Stimulated activated CD4-positive, alpha-beta T cell treated with anti-CD3 and anti-CD28 coated beads, Interleukin-4, amount 100 ng/mL, for 1 hour (primary cell): ENCODE results near the gene DEGS2.
"Not testable (repeated sequence)": the region's sequence is repeated elsewhere in the genome, so short reads cannot be mapped to it uniquely, and the experiment has no call there.

ENCODE experiments used
- DNase-seq: peaks from one replicate; pipeline ENCODE4 v3.0.0-alpha.2; 2020

The DEGS2 gene

DNA sequence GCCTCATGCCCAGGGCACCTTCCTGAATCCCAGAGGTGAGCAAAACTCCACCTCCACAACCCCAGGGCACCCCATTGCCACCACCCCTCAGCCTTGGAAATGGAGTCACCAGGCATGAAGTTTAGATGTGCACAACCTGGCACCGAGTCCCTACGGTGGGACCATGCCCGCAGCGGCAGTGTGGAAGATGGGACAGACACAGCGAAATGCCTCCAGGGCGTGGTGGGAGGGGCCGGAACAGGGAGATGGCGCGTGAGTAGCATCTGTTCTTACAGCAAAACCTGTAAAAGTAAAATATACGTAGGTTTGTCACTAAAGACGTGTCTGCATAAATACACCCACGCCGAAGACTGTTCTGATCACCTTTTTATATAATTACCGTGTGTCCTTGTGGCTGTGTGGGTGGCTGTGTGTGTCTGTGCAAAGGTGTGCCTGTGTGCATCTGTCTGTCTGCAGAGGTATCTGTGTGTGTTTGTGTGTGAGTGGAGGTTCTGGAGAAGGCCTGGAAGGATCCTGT is 17.4 kb upstream of the DEGS2 start:
- DNase-seq: no peak

DNA sequence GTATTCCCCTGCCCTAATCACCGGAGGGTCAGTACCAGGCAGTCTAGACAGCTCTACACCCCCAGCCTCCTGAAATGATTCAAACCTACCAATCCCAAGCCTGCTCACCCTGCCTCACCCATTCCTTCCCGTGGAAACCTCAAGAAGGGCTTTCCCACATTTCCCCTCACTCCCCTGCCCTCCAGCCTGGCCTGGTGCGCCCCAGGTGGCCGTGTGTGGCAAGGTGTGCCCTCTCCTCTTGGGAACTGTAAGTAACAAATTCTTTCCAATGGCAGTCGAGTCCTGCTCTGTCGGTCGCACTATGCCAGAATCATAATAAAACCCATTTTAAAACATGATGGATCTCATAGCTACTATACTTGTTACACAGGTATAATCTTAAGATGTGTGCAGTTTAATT is 13.9 kb upstream of the DEGS2 start:
- no peak for DNase-seq

DNA sequence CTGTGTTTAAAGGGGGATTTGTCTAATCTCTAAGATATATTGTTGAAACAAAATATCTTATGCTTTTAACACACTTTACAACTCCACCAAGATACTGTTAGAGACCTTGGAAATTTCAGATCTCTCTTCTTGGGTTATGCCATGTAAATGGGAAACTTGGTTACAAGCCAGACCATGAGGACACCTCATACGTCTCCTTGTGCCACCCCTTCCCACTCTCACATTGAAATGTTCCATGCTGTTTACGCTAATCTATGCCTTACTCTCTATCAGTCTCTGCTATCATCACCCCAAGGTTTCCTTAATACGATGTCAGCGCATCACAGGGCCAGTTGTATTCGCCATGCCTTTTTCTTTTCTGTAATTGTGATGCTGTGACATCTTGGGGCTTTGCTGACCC is 13.4 kb upstream of the DEGS2 start:
- DNase-seq: no peak

DNA sequence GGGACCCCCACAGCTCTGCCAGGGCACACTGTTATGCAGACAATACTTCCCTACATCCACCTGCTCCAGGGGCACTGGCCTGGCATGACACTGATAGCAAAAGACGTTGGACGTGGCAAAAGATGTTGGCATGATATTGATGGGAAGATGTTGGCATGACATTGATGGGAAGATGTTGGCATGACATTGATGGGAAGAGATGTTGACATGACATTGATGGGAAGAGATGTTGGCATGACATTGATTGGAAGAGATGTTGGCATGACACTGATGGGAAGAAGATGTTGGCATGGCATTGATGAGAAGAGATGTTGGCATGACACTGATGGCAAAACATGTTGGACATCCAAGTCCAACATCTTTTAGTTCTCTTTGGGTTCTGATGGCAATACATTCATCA is 11.4 kb upstream of the DEGS2 start:
- DNase-seq: no peak

DNA sequence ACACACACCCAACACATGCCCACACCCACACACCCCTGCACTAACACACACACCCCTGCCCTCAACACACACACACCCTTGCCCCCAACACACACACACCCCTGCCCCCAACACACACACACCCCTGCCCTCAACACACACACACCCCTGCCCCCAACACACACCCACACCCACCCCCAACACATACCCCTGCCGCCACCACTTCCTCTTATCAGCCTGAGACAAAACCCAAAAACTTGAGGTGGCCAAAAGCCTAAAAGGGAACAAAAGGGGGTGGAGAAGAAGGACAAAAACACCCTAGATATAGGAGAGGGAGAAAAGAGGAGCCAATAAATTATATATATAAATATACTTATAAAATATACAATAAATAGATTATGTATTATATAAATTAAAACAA is 9.1 kb upstream of the DEGS2 start:
- no peak for DNase-seq

DNA sequence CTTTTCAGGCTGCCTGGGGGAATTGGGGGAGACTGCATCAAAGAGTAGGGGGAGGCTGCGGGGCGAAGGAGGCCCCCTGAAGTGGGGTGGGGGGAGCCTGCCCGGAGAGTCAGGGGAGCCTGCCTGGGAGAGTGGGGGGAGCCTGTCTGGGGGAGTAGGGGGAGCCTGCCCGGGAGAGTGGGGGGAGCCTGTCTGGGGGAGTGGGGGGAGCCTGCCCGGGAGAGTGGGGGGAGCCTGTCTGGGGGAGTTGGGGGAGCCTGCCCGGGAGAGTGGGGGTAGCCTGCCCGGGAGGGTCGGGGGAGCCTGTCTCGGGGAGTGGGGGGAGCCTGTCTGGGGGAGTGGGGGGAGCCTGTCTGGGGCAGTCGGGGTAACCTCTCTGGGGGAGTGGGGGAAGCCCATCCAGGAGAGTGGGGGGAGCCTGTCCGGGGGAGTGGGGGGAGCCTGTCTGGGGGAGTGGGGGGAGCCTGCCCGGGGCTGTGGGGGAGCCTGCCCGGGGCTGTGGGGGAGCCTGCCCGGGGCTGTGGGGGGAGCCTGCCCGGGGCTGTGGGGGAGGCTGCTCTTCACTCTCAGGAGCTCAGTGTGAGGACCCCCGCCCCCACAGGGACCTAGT is 6.5 kb upstream of the DEGS2 start:
- no peak for DNase-seq

DNA sequence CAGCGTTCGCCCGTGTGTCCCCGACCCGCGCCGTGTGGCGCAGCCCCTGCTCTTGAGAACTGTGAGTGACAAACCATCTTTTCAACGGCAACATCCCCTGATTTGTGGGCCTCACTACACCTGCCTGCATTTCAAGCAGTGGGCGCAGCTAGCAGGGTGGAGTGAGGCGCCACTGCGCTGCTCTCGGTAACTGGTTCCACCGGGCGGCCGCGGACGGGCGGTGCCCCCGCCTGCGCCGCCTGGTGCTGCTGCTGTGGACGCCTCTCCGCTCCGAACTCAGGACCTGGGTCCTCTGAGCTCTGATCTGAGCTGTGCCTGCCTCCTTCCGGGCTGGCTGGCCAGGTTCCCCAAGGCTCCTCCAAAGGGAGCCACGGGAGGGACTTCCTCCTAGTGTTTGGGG is 5.9 kb upstream of the DEGS2 start:
- no peak for DNase-seq

DNA sequence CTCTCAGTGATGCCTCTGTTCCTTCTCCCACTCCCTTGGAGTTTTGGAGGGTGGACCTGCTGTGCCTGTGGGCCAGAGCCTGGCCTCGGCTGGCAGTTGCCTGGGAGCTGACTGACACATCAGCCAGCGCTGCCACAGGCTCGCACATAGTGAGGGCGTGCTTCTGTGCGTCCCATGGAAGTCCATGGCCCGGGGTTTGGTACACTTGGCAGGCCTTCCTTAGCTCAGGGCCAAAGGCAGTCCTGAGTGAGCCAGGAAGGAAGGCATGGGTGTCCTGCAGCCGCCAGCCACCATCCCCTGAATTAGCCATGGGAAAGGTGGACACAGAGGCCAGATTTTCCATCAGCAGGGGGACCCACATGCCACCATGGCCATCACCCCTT is 1.1 kb upstream of the DEGS2 start:
- DNase-seq: no peak

DNA sequence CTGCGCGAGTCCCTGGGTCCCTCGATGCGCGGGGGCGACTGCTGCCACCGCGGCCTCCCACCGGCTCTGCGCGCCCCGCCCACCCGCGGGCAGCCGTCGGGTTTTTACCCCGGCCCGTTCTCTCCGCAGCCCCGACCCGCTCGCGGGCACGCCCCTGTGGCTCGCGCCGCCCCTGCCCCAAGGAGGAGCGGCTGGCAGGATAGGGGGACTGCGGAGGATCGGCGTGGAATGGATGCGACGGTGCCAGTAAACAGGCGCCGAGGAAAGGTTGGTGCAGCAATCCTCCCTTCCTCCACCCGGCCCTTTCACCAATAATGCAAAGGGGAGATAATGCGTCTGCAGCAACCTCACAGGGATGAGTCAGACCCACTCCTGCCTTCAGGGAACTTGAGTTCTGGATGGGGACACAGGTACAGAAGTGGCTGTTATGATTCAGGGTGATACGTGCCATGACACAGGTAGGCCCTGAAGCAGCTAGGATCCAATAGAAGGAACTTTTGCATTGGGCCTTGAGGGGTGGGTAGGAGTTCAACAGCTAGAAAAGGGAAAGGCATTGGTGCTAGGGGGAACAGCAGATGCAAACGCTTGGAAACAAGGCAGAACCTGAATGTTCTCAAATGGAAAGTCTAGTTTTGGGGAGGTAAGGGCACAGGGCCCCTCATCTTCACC is 554 bp upstream of the DEGS2 start:
- DNase-seq: no peak

DNA sequence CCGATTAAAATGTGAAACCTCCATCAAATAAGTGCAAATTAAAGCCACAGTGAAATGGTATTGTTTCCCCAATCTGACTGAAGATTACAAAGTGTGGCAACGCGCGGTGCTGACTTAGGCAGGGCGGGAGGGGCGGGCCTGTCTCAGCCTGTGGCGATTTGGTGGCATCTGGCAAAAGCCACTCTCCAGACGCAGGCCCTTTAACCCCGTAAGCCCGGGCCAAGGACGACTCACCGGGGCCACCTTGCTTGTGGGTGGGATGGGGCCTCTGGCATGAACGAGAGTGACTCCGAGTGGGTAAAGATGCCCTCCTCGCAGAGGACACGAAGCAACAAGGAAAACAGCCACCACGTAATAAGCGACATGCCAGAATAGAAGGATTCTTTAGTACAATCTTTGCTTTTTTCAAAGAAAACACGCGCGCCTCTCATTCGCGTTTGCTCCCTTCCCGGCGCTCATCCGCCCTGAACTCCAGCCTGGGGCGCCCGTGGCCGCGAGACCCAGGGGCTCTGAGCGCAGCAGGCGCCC is 815 bp downstream of the DEGS2 start:
- no peak for DNase-seq

DNA sequence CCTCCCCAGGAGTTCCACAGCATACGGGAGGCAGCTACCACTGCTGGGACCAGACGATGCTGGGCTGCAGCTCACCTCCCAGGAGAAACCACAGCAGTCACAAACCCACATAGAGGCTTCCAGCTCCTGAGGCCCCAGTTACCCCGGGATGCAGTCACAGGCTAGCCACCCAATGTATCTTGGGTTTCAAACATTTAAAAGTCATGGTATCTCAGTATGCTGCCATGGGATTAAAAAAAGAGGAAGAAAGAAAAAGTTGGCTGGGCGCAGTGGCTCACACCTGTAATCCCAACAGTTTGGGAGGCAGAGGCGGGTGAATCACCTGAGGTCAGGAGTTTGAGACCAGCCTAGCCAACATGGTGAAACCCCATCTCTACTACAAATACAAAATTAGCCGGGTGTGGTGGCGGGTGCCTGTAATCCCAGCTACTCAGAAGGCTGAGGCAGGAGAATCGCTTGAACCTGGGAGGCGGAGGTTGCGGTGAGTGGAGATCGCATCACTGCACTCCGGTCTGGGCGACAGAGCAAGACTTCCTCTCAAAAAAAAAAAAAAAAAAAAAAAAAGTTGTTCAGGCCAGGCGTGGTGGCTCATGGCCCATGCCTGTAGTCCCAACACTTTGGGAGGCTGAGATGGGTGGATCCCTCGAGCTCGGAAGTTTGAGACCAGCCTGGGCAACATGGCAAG is 1.8 kb downstream of the DEGS2 start:
- not testable (repeated sequence) for DNase-seq

DNA sequence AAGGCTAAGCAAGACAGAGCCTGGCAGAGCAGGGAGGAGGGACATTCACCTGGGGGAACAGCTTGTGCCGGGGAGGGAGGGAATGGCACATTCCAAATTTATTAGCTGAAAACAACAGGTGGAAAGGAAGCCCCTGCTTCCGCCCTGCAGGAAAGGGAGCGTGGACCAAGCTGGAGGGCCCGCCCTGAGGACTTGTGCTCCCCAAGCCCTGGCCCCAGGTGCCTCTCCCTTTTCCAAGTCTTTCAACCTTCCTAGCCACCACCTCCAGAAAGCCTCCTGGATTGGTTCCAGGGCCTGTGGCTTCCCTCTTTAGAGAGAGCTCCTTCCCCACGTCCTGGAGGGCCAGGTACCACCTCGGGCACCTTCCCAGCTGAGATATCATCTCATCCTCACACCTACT is 2.7 kb downstream of the DEGS2 start:
- DNase-seq: no peak

DNA sequence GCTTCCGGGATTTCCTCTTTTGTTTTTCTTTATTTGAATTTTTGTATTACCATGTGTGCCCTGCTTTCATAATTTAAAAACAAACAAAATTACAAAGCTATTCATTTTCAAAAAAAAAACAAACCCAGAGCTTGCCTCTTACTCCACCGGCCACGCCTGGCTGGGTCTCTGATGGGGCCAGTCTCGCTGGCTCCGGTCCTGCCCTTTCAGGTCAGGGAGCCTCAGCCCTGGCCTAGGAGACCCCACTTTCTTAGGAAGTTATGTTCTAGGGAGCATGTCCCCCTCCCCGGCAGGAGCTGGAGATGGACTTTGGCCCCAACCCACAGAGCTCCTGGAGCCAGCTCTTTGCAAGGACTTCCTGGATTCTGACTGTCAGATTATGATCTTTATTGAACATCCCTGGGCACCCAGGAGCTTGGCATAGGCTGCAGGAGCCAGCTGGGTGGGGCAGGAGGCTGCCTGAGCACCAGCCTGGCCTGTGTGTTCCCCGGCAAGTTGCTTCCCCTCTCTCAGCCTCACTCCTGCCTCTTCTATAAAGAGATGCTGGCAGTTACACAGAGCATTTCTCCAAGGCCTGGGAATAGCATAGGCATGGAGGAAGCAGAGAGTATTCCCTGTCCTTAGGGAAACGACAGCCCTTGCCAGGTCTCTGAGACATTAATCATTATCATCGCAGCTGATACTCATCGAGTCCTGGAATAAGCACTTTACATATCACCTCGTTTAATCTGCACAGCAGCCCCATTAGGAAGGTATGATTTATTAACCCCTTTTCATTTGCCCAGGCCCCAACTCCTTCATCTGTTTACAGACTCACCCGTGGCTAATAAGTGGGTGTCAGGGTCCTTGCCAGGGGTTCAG is 3.5 kb downstream of the DEGS2 start:
- no peak for DNase-seq

DNA sequence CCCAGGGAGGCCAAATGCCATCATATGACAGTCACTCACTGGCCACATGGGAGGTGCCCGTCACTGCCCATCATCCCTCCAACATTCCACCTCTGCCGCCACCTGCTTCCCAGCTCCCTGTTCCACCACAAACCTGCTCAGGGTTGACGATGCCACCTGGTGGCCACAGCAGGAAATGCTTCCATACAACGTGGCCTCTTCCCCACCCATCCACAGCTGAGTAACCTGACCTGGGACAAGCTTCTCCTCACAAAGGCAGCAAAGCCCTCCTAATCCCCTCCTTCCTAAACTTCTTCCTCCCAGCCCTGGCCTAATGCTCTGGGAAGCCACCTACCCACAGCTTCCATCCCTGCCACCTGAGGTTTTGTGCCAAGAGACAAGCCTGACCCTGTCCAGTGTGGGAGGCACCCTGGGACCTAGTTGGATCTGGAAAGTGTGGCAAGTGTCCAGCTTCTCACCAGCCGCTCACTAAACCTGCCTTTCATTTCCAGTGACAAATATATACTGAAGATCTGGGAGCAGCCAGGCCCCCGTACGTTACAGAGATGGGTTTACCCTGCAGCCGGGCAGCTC is 4.3 kb downstream of the DEGS2 start:
- DNase-seq: no peak

DNA sequence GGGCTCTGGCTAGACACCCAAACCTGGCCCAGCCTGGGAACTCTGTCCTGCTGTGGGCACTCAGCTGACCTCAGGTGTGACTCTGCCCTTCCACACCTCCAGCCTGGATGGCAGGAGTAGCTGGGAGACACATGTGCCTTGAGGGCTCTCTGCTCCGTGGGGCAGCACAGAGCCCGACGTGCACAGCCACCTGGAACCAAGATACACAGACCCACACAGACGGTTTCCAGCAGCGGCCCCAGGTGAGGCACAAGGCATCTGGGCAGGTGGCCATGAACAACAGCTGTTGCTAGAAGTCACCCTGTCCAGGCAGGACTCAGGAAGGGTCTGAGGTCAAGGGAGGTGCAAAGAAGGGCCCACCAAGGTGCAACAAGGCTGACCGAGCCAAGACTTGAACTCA is 5.9 kb downstream of the DEGS2 start:
- no peak for DNase-seq

DNA sequence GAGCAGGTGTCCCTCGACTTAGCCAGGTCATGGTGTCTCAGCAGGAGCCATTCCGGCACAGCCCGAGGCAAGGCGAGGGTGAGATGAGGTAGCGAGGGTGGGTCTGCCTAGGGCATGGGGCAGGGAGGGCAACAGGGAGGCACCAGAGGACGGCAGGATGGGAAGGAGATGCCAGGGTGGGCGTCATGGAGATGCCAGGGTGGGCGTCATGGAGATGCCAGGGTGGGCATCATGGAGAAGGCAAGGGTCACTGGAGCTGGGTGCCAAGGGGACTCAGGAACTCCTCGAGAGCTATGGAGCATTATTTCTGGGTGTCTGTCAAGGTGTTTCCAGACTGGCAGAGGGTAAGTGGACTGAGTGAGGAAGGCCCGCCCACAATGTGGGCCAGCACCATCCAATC is 7.4 kb downstream of the DEGS2 start:
- DNase-seq: no peak

DNA sequence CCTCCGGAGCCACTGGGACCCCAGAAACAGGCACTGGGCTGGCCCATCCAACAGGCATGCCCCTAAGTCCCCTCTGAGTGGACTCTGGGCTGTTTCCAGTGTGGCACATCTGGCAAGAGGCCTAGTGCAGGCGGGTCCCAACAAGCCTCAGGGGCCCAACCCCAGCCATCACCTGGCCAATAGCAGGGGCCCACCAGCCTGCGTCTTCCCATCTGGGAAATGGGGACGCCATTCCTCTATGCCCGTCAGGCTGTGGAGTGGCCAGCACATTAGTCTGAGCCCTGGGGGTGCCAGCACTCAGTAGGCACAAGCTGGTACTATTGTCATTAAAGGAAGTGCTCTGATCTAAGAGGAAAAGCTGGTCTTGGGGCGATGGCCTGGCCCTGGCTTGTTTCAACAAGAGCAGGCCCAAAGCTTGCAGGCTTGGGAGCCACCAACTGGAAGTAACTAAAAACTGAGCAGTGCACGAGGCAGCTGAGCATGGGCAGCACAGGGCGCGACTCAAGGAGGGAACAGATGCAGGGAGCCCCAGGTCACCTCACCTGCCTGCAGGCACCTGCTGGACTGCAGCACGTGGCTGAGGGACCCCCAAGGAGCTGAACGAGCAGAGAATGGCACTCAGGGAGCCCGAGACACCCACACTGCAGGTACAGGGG is 8.4 kb downstream of the DEGS2 start:
- DNase-seq: no peak

DNA sequence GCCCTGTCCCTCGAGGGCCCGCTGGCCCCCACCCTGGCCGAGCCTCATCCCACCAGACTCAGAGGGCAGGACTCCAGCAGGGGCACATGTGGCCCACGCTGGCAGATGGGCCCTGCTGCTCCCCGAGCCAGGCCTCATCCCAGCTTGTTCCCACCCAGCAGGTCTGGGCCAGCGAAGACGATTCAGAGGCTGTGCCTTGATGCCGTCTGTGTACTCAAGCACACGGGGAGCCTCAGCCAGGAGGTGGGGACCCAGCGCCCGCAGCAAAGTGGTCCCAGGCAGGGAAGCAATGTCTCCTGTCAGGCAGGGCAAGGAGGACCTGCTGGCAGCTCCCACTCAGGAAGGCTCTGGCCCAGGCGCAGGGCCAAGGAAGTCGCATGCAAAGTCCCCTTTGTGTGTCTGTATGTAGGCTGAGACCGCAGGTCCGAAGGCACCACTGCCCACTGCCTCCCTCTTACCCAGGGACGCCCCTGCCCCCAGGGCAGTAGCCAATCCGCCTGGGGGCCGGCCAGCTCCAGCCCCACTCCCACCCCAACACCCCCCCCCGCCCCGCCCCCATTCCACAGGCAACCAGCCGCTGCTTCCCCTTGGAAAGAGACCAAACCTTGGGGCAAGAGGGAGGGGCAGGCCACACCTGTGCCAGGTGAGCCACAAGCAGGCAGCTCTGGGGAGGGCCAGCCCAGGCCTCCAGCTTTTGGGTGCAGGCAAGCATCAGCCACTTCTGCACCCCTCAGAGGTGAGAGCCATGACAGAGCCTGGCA is 9.4 kb downstream of the DEGS2 start:
- DNase-seq: no peak

DNA sequence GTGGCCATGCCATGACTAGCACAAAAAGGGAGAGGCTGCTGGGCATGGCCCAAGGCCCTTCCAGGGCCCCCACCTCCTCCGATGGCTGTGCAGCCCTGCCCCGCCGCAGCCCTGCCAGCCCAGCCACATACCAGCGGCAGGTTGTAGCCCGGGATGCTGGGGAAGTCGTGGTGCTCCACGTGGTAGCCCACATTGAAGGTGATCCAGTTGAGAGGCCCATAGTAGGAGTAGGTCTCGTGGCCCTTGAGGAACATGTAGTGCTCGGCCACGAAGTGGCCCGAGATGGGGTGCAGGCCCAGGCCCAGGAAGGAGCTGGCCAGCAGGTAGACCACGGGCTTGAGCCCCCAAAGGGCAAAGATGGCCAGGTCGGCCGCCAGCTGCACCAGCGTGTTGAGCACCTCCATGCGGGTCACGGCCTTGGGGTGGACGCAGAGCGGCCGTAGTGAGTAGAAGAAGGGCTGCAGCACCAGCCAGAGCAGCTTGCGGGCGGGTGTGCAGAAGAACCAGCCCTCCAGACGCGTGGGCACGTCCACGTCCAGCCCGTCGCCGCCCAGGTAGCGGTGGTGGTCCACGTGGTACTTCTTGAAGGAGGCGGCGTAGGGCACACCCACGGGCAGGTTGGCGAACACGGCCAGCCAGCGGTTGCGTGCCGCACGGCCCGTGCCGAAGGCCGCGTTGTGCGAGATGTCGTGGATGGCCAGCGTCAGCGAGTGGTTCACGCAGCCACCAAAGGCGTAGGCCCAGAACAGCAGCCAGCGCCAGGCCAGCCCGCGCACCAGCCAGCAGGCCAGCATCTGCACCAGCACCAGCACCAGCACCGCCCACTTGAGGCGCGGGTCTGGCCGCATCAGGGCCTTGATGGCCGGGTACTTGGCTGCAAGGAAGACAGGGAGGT is 10.4 kb downstream of the DEGS2 start:
- no peak for DNase-seq

DNA sequence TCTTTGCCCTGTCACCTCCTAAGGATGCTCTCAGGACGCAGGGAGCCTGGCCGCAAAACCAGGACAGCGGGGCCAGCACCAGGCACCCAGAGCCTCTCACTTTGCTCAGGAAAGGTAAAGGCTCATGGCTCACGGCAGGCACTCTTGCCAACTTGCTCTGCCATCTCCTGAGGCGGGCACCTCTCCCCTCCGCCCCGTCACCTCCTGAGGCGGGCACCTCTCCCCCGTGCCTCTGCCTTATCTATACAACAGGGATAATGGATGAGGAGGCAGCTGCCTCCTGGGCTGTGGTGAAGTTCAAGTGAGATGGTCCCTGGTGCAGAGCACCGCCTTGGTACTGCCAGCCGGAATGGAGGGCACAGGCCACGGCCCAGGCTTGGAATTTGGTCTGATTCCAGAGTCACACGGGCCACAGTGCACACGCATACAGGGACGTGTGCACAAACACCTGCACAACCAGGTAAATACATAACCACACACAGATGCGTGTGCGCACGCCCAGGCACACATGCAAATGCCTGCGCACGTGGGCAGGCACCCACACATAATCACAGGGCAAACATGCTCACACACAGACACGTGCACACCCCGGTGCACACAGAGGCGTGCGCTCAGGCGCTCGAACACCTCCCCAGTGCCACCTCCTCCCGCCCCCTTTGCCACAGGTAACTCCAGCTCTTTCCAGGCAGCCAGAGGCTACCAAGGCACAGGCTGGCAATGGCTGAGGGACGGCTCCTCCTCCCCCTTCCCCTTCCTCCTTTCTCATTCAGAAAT is 11.6 kb downstream of the DEGS2 start:
- DNase-seq: no peak
